Epithelial cell of proximal tubule (primary cell): ENCODE results near the gene THSD7A. TPM values are rescaled to one million over a fixed set of nuclear protein-coding genes. Genes with fewer than 3 reads are reported as not detected.
A peak's percentile ranks its signal among the peaks of the same experiment; 100 is the strongest.

Experiments used
- DNase-seq: peaks from one replicate; pipeline ENCODE4 v3.0.0-alpha.2; 2011; ENCODE audit warnings: low read depth
- H3K4me3 ChIP-seq: 2 replicates; pipeline ENCODE4 v1.5.1; 2011; ENCODE audit warnings: low read depth, mild to moderate bottlenecking, low read length
- CTCF ChIP-seq: conservative IDR thresholded peaks from 2 replicates; pipeline ENCODE4 v1.5.1; 2012; ENCODE audit warnings: low read depth, mild to moderate bottlenecking, low read length
- total RNA-seq: library from RNA; depleted of rRNA; stranded (reverse); fragments of >200 nt; gene quantifications from 2 replicates; pipeline ENCODE4 v1.2.3, GENCODE V29; 2015

THSD7A gene
- total RNA-seq, 1 donor from 2014 or later: 2.0 TPM

- H3K4me3 ChIP-seq: no peak overlapping the region
- DNase-seq: no peak
- no peak for TF ChIP-seq CTCF
Measured at GRCh38 chr7:11505471-11505985, 326.5 kb downstream of the THSD7A start.

- DNase-seq: no peak
- no peak overlapping the region for H3K4me3 ChIP-seq
Measured at GRCh38 chr7:11492307-11492706, 339.7 kb downstream of the THSD7A start.

GRCh38 chr7:11491811-11492210 is 340.2 kb downstream of the THSD7A start:
- DNase-seq: no peak
- H3K4me3 ChIP-seq: no peak overlapping the region
- no peak for TF ChIP-seq CTCF

More at GRCh38 chr7:11492307-11492706, 339.7 kb downstream of the THSD7A start:
- TF ChIP-seq CTCF: no peak

GRCh38 chr7:11489280-11489679 is 342.7 kb downstream of the THSD7A start:
- no peak overlapping the region for H3K4me3 ChIP-seq
- DNase-seq: no peak
- no peak for TF ChIP-seq CTCF

GRCh38 chr7:11486271-11486670 is 345.7 kb downstream of the THSD7A start:
- H3K4me3 ChIP-seq: no peak overlapping the region
- TF ChIP-seq CTCF: peak; percentile 47
- no peak for DNase-seq

GRCh38 chr7:11485636-11486035 is 346.4 kb downstream of the THSD7A start:
- no peak for TF ChIP-seq CTCF
- no peak for DNase-seq
- H3K4me3 ChIP-seq: no peak overlapping the region

- DNase-seq: no peak
- no peak for TF ChIP-seq CTCF
- H3K4me3 ChIP-seq: no peak overlapping the region
Measured at GRCh38 chr7:11480143-11480542, 351.9 kb downstream of the THSD7A start.
